Smooth muscle cell of the coronary artery (primary cell): ENCODE results near the gene TEX19. TPM values are rescaled to one million over a fixed set of nuclear protein-coding genes. Genes with fewer than 3 reads are reported as not detected.

ENCODE experiments used
- total RNA-seq: library from RNA; depleted of rRNA; stranded (reverse); fragments of >200 nt; gene quantifications from 2 replicates; pipeline ENCODE4 v1.2.3, GENCODE V29; 2014; ENCODE audit warnings: low replicate concordance

Gene TEX19, protein sequence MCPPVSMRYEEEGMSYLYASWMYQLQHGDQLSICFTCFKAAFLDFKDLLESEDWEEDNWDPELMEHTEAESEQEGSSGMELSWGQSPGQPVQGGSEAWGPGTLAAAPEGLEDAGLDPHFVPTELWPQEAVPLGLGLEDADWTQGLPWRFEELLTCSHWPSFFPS
- total RNA-seq = 0.08 TPM in 1 of 2 replicates, not detected in the other

DNA sequence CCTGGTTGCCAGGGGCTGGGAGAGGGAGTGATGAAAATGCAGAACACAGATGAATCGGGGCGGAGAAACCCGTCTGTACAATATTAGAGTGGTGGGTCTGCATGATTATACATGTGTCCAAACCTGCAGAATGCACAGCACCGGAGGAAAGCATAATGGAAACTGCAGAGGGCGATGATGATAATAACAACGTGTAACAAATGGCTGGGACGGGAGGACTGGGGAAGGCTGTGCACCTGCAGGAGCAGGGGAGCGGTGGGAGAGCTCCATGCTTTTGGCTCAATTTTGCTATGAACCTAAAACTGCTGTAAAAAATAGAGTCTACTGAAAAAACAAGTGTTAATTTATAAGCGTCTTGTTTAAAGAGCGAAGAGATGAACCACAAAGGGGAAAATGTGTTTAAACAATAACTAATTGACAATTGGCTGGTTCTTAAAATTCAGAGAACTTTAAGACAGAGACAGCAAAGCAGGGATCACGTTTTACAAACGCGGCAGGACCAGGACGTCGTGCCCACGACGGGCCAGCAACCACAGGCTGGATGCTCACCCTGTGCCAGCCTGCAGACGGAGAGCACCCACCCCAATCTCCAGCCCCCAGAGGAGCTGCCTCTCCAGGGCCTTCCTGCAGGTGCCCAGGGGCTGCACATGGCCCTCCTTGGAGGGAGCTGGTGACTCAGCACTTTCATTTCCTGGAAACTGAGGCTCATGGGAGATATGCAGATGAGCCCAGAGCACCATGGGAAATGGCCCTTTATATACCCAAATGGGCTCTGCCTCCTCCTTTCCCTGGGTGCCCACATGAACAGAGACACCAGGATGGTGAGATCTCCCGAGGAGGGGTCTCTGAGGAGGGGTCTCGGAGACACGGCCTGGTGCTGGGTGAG, at the start of gene TEX19:
TEX19 (plus strand) TSS at position 783 of the 886 bp plus-strand sequence. CDS start 2,904 bp downstream, outside the sequence.

DNA sequence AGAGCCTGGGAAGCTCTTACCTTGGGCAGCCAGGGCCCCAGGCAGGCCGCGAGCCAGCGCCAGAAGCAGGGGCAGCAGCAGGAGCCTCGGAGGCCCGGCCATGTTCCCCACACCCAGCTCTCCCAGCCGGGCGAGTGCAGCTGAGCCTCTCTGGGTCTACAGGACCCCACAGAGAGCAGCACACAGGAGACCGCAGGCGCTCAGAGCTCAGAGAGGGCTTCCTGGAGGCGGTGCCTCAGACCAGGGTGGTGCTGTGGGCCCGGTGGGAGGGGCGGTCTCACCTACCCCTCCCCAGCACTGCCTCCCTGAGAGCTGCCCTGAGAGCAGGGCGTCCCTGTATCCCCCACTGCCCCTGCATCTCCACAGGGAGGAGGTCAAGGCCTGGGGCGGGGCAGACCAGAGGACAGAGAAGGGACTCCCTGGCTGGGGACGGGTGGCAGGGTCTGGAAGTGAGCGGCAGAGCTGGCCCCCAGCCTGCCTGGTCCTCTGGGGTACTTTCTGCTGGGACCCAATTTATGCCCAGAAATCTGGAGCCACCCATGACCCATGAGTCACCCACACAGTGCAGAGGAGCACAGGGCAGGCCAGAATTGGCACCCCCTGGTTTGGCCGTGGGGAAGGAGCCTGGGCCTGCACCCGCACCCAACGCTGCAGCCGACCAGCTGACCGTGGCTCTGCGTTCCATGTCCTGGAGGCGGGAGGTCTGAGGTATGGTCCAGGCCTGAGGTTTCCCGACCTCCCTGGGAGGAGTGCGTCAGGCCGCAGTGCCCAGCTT, 41.5 kb upstream of the TEX19 start, which contains the start of gene CD7:
CD7 (minus strand) TSS at position 215 of the 775 bp plus-strand sequence; CDS start at position 102, 113 bp downstream.

DNA sequence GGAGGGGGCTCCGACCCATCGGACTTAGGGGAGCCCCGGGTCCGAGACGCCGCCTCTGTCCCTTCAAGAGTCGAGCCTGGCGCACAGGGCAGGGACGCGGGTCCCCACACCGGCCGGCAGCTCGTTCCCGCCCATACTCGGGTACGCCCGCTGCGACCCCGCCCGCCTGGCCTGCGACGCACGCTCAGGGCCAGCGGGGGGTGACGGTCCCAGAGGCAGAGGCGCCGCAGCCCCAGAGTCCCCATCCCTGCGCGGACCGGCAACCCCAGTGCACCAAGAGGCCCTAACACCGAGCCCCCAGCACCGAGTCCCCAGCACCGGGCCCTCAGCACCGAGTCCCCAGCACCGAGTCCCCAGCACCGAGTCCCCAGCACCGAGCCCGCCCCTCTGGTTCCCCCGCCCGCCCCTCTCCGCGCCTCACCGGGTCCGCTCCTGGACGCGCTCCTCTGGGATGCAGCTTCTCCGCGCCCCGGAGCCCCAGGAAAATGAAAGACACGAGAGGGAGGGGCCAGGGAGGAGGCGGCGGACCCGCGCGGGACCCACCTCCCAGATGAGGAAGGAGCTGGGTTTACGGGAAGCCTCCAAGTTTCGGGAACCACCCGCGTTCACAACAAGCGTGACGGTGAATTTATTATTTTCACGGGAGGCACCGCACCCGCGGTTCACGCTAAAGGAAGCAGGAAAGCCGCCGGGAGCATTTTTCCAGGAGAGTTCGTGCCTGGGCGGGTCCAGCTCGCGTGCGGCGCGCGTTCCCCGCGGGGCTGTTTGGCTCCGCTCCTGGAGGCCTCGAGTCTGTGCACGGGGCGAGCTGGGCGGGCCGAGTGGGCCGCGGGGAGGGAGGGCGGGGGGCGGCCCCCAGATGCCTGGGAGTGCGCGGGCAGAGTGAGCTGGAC, 25.5 kb upstream of the TEX19 start, which contains the start of gene SECTM1:
SECTM1 (minus strand) TSS at position 488 of the 893 bp plus-strand sequence. CDS start 6,526 bp downstream, outside the sequence.

DNA sequence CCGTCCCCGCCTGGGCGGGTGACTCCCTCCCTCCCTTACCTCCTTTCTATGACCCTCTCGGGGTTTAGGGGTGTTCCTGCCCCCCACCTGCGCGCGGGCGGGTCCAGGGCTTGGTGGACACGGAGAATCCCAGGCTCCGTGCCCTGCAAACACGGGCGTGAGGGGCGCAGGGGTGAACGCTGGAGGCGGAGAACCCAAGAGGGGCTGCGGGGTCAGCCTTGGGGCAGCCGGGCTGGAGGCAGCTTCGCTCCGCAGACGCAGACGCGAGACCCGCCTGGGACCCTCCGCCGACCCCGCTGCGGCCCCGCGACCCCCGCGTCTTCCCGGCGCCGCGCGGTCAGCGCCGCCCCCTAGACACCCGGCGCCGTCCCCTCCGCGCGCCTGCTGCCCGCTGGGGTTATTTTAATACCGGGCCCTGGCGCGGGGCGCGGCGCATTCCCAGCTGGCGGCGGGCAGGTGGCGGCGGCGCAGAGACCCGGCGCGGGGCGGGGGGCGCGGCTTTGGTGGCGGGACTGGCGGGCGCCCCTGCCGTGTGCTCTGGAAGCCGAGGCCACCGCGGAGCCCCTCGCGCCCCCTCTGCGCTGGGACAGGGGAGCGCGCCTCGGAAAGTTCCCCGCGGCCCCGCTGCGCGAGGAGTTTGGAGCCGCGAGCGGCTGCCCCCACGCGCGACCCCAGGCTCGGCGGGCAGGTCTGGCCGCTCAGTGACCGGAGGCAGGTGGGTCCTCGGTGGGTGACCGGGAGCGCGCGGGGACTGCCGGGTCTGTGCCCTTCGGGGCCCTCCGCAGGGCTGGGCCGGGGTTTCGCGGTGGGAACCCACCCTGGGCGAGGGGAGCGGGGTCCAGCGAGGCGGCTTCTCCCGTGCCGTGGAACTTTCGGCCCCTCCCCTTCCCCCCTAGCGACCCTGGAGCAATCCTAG, 12.5 kb downstream of the TEX19 start, which contains the start of gene UTS2R:
UTS2R (plus strand) TSS at position 433 of the 916 bp plus-strand sequence. CDS start 2,560 bp downstream, outside the sequence.

Other genes starting within 250 kb of the TEX19 start
- gene CCDC57, start 146.4 kb upstream of the TEX19 start, total RNA-seq = 10.5 and 14.0 TPM in 2 replicates
- 117 and 167 TPM in 2 replicates for gene SLC16A3, start 130.2 kb upstream of the TEX19 start, total RNA-seq
- gene CSNK1D, start 85.5 kb upstream of the TEX19 start, total RNA-seq = 44.6 and 47.1 TPM in 2 replicates
- not detected in 2 replicates for gene CD7, start 41.6 kb upstream of the TEX19 start, total RNA-seq
- gene SECTM1, start 25.5 kb upstream of the TEX19 start, total RNA-seq = 0.23 and 22.3 TPM in 2 replicates
- gene UTS2R, start 12.5 kb downstream of the TEX19 start, total RNA-seq = not detected in 2 replicates
- 7.1 and 7.4 TPM in 2 replicates for gene HEXD, start 59.1 kb downstream of the TEX19 start, total RNA-seq
- 29.6 and 49.8 TPM in 2 replicates for gene OGFOD3, start 59.3 kb downstream of the TEX19 start, total RNA-seq
- 41.3 and 58.9 TPM in 2 replicates for gene CYBC1, start 91.5 kb downstream of the TEX19 start, total RNA-seq
- 30.7 and 36.5 TPM in 2 replicates for gene NARF, start 99.5 kb downstream of the TEX19 start, total RNA-seq
- gene FOXK2, start 160.5 kb downstream of the TEX19 start, total RNA-seq = 15.2 and 24.5 TPM in 2 replicates